GM21576 (cell line): ENCODE results near the gene SYT15.

Experiments
- ATAC-seq: cut with Tn5 transposase; IDR thresholded peaks from one replicate; pipeline ENCODE4 v1.9.1; 2021; ENCODE audit warnings: mild to moderate bottlenecking, moderate library complexity; ENCODE audit not compliant: unreplicated experiment

The SYT15 gene

DNA sequence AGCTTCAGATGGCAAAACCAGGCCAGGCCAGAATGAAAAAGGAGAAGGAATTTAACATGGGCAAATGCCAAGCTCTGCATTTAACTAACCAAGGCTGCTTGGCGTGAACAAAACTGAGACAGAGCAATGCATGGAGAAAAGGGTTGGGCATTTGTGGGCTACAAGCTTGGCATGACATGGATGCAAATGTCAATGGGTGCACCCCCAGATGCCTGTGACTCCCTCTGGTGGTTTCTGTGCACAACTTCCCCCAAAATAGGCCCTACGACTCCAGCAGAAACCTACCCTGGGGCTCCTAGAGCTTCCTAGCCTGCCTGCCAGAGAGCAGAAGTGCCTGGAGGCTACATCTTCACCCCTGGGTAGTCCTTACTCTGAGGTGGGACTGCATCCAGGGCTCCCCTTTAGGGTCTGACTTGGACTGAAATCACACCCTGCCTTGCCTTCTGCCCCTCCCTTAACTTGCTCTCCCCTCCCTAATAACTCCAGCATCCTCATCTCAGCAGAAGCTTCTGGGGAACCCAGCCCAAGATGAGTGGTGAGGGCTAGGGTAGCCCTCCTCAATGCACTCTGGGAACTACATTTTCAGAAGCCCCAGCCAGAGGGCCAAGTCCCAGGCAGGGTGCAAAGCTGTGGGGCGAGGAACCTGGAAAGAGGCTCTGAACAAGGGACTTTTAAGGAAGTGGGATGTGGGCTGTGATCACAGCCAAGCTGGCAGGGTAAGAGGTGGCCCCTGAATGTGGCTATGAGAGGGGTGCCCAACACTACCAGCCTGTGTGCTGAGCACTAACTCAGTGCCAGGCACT lies 33.7 kb upstream of the SYT15 start:
- no peak for ATAC-seq

DNA sequence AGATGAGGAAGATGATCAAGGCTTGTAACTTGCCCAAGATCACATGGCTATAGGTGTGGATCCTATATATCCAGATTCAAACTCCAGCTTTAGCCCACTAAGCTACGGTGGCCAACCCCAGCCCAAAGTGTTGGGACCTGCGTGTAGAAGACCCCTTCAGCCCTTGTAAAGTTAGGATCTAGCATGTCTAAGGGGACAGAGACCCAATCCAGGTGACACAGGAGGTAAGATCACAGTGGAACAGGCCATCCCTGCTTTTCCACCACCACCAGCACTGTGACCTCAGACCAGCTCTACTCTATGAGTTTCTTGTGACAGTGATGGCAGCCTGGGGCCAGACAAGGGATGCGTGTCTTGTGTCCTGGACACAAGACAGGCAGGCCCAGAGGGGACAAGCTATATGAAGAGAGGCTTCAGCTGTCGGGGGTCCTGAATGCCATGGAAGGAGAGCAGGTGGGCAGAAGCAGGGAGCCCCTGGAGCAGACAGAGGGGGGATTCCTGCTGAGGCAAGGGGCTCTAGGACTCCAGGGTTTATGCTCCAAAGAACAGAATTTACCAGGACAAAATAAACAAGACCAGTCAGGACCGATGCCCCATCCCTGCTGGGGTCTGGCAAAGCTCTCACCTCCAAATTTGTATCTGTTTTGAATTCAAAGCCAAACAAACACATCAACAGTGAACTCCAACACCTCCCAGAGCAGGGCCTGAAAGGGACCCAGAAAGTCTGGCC lies 32.9 kb upstream of the SYT15 start:
- ATAC-seq: no peak

DNA sequence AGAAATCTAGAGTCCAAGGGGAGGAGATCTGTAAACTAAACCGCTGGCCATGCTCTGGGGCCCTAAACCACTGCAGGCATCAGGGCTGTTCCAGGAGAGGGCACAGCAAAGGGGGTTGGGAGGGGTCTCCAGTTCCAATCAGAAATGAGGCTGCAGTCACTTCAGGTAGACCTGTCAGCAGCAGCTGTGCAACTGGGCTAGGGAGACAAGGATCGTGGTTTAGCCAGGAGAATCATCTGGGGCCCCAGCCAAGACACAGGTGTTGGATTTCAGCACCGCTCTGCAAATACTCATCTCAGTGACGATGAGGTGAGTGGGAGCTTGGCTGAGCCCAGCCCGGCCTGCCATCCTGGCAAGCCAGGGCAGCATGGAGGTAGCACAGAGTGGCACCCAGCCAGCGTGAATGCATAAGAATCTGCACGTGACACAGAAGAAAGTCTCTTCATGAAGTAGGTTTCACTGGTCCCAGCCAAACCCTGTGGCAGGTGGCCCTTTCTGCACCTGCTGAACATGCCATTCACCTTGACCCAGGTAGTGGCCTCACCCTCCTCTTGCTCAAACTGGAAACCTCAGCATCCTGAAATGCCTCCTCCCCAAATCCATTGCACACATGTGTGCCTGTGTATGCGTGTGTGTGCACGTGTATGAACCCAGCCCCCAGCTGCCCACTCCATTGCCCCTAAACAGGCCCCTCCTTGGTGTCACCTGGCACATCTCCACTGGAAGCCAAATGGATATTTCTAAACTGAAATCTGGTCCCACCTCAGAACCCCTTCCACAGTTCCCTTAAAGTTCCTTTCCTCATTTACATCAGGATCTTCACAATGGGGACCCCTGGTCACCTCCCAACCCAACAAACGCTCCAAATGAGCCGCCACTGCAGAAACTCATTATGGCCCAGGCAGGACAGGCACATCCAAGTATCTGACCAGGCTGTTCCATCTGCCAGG lies 32.1 kb upstream of the SYT15 start:
- no peak for ATAC-seq

DNA sequence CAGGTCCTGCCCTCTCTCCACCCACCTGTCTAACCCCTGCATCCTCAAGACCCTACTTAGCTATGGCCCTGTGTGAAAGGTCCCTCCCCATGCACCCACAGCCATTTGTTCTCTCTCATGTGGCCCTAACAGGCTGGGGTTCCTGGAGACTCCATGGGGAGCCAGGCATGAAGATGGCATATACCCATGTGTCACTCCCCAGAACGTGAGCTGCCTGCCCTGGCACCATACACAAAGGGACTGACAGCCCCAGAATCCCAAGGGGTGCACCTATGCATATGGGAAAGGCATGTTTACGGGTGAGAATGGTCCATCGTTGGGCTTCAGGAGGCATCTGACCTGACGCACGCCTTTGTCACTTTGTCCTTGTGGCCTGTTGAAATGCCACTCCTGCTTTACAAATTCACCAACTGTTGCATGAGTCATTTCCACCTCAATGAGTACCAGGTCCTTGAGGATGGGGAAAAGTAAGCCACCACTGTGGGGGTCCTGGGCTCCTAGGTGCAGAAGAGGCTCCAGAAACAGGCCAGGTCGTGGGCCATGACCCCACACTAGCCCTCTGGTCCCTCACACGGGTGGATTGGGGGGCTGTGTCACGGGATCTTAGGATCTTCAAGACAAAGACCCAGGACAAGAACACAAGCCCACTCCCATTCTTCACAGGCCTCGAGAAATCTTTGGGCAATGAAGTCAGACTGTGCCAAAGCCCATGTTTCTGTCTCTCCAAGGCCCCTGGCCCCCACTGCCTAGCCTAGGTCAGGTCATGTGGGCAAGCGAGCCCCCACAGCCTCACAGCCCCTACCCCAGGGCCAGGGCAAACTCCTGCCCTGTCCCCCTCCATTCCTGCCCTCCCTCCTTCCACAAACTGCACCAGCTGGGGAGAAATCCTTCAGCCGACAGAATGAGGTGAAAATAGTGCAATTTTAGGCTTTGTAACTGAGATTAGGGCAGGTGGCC lies 31.1 kb upstream of the SYT15 start:
- no peak for ATAC-seq

DNA sequence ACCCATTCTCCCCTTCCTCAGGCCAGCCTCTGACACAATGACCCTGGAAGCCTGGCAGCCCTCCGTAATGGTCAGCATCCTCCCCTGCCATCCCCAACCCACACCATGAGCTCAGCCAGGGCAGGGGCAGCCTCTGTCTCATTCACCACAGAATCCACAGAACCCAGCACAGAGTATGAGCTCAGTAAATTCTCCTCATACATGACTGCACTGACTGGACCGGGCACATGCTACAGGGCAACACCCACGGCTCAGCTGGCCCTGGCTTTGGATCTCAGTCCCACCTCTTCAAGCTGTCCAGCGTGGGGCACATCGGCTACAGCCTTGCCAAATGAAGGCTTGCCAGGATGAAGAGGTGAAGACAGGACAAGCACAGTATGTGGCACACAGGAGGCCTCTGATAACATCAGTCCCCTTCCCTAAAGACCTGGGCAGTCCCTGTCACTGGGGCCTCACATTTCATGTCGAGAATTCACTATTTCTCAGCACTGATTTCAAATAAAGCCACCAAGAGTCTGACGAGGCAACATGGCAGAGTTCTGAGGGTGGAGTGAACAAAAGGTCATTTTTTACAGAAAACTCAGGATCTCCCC lies 30.3 kb upstream of the SYT15 start:
- ATAC-seq: no peak

DNA sequence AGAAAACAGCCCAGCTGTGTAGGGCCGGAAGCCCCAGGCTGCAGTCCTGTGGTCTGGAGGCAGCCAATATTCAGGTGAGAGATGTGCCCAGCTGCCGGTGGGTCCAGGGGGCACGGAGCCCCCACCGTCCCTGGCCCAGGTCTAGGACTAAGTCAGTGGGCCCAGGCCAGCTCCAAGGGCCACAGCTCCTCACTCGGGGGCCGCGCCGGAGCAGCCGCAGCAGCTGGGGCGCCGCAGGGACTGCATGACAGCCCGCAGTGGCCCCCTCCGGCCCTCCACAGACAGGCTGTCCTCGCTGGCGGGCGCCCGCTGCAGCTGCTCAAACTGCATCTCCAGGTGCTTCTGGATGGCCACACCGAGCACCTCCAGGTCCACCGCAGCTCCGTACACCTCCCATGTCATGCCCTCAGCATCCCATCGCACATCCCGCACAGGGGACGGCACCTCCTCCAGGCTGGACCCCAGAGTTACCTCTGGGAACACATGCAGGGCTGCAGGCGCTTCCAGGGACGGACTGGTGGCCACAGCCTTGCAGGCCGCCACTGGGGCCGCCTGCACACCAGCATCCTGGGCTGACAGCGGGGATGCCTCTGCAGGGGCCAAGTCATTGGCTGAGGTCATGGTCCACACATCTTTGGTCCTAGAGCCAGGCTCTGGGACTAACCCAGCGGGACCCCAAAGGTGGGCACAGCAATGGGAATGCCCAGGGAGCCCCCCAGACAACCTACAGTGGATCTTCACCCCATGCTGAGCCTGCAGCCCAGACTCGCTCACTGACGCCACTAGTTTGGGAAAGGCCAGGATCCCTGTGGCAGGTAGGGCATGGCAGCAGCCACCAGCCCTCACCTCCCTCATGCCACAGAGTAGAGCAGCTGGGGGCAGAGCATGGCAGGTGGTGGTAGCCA lies 29.5 kb upstream of the SYT15 start:
- no peak for ATAC-seq

DNA sequence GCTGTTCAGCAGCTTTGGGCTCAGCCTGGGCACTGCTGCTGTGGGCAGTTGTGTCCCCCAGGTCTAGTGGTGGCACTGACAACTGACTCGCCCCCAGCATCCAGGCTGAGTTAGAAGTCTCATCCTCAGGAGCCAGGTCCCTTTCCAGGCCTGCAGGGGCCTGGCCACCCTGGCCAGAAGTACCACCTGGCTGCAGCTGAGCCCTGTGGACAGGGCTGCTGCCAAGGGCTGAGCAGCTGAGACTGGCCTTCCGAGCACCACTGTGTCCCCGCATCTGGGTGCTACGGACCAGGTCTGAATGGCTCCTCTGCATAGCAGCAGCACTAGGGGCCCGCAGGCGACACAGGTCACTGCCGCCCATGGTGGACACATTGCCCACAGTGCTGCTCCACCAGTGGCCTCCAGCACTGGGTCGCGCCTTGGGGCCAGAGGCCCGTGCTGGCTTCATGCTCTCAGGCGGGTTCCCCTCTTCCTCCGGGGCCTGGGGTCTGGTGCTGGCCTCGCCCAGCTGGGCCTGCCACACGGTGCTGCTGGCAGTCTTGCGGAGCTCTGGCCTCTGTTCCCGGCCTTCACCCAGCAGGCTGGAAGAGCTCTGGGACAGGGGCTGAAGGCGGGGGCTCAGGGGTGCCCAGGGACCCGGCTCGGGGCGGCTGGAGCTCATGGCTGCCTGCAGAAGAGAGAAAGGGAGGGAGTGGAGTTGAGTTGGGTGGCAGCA lies 28.7 kb upstream of the SYT15 start:
- ATAC-seq: no peak

DNA sequence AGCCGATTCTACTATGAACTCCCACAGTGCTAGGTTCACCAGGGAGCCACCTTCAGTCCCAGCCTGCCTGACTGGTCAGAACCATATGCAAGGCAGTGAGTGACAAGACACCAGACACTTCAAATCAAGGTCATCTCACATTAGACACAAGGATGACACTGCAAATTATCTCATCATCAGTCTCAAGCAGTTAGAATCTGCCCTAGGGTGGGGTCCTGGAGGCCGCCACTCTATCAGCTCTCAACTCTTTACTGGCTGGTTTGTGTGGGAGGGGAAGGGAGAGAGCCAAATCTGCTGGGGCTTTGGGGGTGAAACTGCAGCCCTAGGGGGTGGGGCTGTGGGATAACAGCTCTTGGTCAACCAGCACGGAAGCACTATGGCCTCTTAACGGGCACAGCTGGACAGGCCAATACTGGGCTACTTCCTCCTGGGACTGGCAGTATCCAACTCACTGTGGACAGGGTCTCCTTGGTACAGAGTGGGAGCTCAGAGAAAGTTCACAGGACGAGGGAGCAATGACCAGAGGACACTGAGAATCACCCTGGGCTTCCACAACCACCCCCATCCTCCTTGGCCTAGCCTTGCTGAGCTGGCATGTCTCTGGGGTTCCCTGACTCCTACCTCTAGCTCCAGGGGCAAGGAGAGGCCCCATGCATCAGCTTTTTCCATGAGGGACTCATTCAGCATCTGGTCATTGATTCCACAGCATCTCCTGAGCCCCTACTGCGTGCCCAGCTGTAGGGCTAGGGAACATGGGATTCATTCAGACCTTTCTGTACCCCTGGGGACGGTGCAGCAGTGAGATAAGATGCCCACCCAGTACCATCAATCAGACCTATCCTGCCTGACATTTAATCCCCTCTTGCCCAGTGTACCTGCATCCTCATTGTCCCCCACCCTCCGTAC lies 27.9 kb upstream of the SYT15 start:
- no peak for ATAC-seq

DNA sequence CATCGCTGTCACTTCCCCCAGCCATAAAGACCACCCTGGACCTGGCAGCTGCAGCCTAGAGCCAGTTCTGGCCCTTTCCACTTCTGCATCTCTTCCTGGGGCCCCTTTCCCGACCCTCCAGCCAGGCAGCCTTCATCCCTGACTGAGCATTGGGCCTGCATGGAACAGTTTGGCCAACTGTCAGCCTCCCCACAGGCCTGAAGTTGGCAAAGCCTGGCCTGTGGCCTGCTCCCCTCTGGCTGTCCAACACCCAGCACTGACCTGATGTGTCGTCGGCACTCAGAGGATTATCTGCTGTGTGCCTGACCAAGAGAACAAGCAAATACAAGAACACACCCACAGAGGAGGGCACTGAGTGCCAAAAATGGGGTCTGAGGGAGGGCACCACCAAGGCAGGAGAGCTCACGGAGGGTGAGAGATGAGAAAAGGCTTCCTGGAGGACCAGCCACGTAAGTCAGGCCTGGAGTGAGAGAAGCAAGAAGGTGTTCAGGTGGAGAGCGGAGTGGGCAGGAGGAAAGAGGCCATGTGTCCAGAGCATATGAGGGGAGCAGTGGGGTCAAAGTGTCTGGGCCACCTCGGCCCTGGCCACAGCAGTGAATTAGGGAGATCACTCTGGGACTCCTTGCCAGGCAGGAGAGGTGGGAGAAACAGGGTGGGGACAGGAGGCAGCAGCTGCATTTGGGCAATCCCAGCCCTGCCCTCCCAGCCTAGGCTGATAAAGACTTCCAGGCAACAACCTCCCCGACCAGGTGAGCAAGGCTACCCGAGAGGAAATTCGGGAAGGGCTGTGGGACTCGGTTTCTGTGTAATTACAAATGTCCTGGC lies 27.0 kb upstream of the SYT15 start:
- ATAC-seq: no peak

DNA sequence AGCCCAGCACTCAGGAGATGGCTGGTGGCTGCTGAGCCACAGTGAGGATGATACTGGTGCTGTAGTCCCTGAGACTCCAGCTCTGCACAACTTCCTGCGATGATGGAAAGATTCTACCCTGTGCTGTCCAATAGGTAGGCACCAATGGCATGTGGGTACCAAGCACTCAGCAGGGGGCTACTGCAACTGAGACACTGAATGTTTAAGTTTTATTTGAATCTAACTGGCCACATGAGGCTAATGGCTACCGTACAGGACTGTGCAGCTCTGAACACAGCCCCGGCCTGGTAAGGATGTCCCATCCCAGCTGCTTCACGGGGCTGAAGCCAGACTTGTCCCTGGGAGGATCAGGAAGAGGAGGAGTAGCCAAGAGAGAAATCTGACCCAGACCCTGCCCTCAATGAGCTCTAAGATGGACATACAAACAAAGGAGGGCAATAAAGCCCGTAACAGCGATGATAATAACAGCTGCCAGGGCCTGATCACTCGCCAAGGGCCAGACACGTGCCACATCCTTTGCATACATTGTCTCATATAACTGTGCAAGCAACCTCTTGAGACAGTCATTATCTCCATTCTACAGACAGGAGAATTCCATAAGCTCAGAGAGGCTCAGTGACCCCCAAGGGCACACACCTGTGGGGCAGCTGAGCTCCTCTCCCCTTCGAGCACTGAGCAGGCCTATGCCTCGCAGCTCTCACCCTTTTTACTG lies 26.2 kb upstream of the SYT15 start:
- ATAC-seq: no peak

DNA sequence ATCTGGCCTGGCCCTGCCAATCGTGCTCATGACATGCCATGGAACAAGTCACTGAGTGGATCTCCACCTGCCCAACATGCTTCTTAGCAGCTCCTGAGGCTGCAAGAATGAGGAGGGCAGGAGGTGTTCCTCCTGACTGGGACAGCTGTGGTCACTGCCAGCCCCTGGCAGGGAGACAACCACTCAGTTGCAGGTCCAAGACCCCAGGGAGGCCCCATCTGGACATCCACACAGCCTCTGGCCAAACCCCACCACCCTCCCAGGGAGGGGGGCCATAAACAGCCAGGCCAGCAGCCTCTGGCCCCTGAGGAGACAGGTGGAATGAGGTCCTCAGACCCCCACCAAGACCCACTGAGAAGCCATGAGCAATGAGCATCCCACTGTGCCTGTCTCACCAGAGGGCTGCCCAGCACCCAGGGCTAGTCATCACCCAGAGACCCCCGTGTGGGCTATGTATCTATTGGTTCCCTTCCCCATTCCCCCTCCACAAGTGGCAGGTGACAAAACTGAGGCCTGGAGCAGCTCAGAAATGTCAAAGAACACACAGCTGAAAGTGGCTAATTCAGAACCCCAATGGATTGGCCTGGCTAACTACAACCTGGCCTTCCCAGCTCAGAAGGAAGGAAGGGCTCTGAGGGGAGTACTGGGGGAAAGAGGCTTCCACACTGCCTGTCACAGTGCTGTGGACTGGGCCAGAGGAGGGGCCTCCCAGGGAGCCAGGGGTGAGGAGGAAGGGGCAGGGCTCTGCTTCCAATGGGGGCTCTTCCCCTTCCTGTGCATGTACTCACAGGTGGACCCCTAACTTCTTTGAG lies 25.5 kb upstream of the SYT15 start:
- no peak for ATAC-seq

DNA sequence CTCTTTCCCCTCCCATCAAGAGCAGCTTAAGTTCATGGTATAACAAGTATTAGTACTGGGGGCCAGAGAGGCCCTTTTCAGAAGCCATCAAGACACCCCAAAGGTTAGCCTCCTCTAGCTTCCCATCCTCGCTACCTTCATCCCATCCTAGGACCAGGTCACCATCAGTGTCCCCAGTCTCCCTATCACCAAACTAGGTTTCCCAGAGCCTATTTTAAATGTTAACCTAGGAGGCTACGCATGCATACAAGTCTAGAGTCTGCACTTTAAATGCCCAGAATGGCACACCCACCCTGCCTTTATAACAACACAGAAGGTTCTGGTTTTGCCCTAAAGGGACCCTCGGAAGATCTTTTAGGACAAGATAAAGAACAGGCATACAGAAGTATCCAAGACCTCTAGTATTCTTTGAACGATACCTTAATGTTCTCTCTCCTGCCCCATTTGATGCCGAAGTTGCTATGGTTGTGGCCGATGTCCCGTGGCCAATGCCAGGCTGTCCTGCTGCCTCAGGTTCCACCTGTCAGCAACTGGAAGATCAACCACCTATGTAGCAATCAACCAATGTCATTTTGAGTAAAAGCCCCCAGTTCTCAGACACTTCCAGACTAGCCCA lies 24.7 kb upstream of the SYT15 start:
- no peak for ATAC-seq

DNA sequence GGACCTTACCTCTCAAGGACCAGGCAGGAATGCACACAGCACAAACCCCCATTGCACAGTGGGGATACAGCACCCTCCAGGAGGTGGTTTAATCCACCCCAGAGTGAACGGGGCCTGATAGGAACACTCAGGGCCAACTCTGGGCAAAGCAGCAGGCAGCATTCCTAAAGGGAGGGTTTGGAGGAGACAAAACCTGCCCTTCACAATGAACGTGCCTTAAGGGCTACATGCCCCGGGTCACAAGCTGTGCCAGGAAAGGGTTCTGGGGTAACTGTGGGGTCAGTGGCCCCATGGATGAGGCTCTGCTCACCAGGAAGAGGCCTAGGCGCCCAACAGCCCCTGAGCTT lies 23.6 kb upstream of the SYT15 start:
- ATAC-seq: no peak

DNA sequence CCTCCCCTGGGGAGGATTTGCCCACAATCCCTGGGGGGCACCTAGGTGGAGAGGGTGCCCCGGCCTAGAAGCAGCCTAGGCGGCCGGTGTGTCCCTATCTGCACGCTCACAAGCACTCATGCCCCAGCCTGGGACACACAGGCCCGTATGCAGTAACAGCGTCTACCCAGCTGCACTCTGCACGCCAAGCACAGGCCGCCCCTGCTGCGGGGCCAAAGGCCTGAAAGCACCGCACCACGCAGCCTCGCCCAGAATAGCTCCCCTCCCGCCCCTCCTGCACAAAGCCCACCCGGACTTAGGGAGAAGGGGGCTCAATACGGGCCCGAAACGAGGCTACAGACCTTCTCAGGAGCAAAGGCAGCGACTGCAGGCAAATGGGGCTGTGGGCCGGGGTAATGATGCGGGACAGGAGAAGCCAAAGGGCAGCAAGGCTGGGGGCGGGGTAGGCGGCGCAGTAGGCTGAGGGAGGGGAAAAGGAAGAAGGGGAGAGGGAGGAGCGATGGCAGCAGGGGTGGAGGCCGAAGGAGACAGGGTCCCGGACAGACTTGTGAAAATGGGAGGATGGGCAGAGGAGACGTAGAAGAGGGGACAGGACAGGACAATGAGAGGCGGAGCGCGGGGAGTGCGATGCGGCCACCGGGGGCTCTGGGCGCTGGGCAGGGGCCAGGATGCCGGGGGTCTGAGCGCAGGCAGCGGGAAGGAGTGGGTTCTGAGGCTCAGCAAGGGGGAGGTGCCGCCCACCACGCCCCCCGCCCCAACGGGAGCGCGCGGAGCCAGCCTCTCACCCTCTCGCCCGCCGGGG lies 23.0 kb upstream of the SYT15 start:
- ATAC-seq: no peak
